ENCODE measurements around the gene ARNT2. TPM values are rescaled to one million over a fixed set of nuclear protein-coding genes. Genes with fewer than 3 reads are reported as not detected.

Gene ARNT2
- total and polyA plus RNA-seq, 2 of the 13 experiments (the other 11 are each of a cell fraction or from before 2014, with no cell fraction given) = 0.69 to 1.7 TPM

- no peaks in the 10 kb centered on the region for H3K79me2 ChIP-seq (ENCODE audit: insufficient read depth, low read length)
- peak overlapping the region; percentile 55 for H3K4me2 ChIP-seq (ENCODE audit: low read depth, low read length)
- TSS peak; percentile 94 for BruUV-seq (replicated peaks)
- H3K27ac ChIP-seq (ENCODE audit: extremely low read length, insufficient read depth, low read length) = peak overlapping the region; percentile 46
- H3K27me3 ChIP-seq (ENCODE audit: control insufficient read depth in 1 of 2, insufficient read depth in 2 of 2, low read length in 2 of 2) = no peaks in the 10 kb centered on the region; a peak in 1 of 5 replicates
- peak; percentile 61 for ATAC-seq
- CTCF ChIA-PET (ENCODE audit: low intra/inter-chr PET ratio, low total read pairs) = no interaction called here
- intact Hi-C loops (cut with micrococcal nuclease; ENCODE audit: unreplicated experiment) = no loop called here
- H2AFZ ChIP-seq (ENCODE audit: low read length) = no peak overlapping the region
- POLR2A ChIA-PET = no interaction called here
- H3K9ac ChIP-seq (ENCODE audit: insufficient read depth, low read depth, low read length) = peak overlapping the region; percentile 32
- no peaks in the 10 kb centered on the region for H4K20me1 ChIP-seq (ENCODE audit: insufficient read depth, low read length)
- in situ Hi-C loops (cut with HindIII; ENCODE audit: extremely low pct_ligation_motif_present, low pct_unique_long_range_greater_than_20kb) = no loop called here
- H3K9me3 ChIP-seq (ENCODE audit: low read length) = no peaks in the 10 kb centered on the region
- FAIRE-seq = peak; percentile 49
- peak; percentile 51 for DNase-seq (ENCODE audit: low spot score)
- WGBS (ENCODE audit: low lambda C conversion rate) = 42% methylated on average over 5 of the region's 5 CpGs
- peaks cover 39% of the 10 kb centered on the region for H3K4me1 ChIP-seq (ENCODE audit: insufficient read depth, low read length)
- H3K4me3 ChIP-seq (replicated peaks in 1 of 3; ENCODE audit: insufficient read depth in 1 of 3, low read depth in 2 of 3, low read length in 3 of 3) = peak overlapping the region in 1 of 3 experiments; percentile 1; a peak in 1 of 6 replicates
- no peaks in the 10 kb centered on the region for H3K36me3 ChIP-seq (replicated peaks in 1 of 2; ENCODE audit: control insufficient read depth in 1 of 2, insufficient read depth in 2 of 2, low read length in 2 of 2)
- TF ChIP-seq TBX2 (CRISPR knock-in tag; IDR thresholded peaks at IDR 0.05; ENCODE audit: borderline replicate concordance) (0 out of 2 replicates have a peak, but pooled peaks have one; percentile 13), SIN3A (IDR thresholded peaks at IDR 0.05; ENCODE audit: borderline replicate concordance, low read depth, low read length) (no peak), SAP130 (CRISPR knock-in tag; IDR thresholded peaks at IDR 0.05; ENCODE audit: low read depth) (peak; percentile 20; the same call in 1 of the 2 replicates), ZNF33B (CRISPR knock-in tag; IDR thresholded peaks at IDR 0.05) (no peak), NR2F6 (IDR thresholded peaks at IDR 0.05) (peak; percentile 56), NR2F6 (CRISPR knock-in tag; IDR thresholded peaks at IDR 0.05) (peak; percentile 55), TCF12 (IDR thresholded peaks at IDR 0.05) (no peak), TCF12 (CRISPR knock-in tag; IDR thresholded peaks at IDR 0.05) (no peak), FOXP1 (IDR thresholded peaks at IDR 0.05) (no peak), FOXP1 (CRISPR knock-in tag; IDR thresholded peaks at IDR 0.05) (peak; percentile 23; the same call in 1 of the 2 replicates), ZNF644 (CRISPR knock-in tag; IDR thresholded peaks at IDR 0.05; ENCODE audit: low read depth) (0 out of 2 replicates have a peak, but pooled peaks have one; percentile 21), ZNF576 (CRISPR knock-in tag; IDR thresholded peaks at IDR 0.05) (no peak), MLX (CRISPR knock-in tag; IDR thresholded peaks at IDR 0.05) (no peak), SOX13 (IDR thresholded peaks at IDR 0.05) (no peak), SOX13 (CRISPR knock-in tag; conservative IDR thresholded peaks at IDR 0.05 in 1 of 2, IDR thresholded peaks at IDR 0.05 in 1 of 2) (peak in 1 of 2 experiments; percentile 60; a peak in 2 of 4 replicates), DMTF1 (CRISPR knock-in tag; IDR thresholded peaks at IDR 0.05) (no peak), ATAD3A (CRISPR knock-in tag; IDR thresholded peaks at IDR 0.05) (no peak), TBX3 (IDR thresholded peaks at IDR 0.05; ENCODE audit: borderline replicate concordance) (no peak), FOXA1 (IDR thresholded peaks at IDR 0.05) (no peak), FOXA1 (CRISPR knock-in tag; IDR thresholded peaks at IDR 0.05) (0 out of 2 replicates have a peak, but pooled peaks have one; percentile 26), RNF2 (conservative IDR thresholded peaks at IDR 0.05; ENCODE audit: low read depth) (no peak), SRSF4 (IDR thresholded peaks at IDR 0.05; ENCODE audit: low read depth, low read length, poor library complexity, severe bottlenecking) (no peak), ZNF30 (CRISPR knock-in tag; IDR thresholded peaks at IDR 0.05) (no peak), ZNF782 (CRISPR knock-in tag; IDR thresholded peaks at IDR 0.05; ENCODE audit: borderline replicate concordance) (no peak), ZMYM4 (CRISPR knock-in tag; IDR thresholded peaks at IDR 0.05) (no peak), ZNF274 (CRISPR knock-in tag; IDR thresholded peaks at IDR 0.05) (no peak)
These were observed 81.4 kb downstream of the ARNT2 start for GRCh38 chr15:80485370-80486164.

Data from HepG2 (cell line).